Measurements from ENCODE around the gene AUP1.

The AUP1 gene

DNA sequence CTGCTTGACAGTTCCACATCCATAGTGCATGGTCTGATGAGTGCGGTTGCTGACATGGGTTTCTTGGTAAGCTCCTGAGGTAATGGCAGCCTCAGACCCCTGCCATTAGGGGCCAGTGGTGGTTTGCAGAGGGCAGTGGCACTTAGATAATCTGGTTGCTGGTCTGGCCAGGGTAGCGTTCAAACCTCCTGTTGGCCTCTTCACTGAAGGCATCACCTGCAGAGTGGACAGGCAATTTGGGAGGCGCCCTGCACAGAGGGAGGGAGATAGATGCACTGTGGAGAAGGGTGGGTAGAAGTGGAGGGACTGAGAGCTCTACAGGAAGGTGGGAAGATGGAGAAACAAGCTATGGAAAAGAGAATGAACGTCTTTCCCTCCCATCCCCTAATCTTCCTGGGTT, 4.0 kb upstream of the AUP1 start:
- no peak for DNase-seq

DNA sequence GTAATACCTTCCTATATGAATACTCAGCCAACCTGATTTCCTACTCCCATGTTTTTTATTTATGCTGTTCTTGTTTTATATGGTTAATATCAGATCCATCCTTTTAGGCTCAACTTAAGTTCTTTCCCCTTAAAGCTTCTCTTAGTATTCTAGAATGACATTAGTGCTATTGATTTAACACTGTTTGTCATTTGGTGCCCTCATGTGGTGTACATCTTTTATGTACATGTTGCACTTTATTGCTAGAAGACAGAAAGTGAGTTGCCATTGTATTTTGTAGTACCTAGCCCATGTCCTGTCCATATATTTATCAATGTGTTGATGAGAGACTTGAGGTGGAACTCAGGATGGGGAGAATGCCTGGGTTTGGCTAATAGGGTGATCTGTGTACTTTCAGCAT, 2.7 kb upstream of the AUP1 start:
- no peak for DNase-seq

DNA sequence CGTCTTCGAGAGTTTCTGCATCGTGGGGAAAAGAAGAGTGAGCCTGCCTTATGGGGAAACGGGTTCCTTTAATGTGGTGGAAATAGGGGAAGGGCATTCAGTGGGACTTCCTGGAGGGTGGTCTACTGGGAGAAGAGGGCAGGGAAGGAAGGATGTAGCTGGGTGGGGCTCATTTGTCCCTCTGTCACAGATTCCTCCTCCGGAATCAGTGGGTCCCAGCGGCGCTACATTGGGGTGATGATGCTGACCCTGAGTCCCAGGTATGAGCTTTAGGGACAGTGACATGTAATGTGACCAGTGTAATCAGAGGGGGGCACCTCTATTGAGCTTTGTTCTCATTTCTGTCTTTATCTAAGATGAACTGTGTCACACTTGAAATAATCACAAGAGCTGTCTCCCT, 2.2 kb upstream of the AUP1 start:
- DNase-seq = no peak

DNA sequence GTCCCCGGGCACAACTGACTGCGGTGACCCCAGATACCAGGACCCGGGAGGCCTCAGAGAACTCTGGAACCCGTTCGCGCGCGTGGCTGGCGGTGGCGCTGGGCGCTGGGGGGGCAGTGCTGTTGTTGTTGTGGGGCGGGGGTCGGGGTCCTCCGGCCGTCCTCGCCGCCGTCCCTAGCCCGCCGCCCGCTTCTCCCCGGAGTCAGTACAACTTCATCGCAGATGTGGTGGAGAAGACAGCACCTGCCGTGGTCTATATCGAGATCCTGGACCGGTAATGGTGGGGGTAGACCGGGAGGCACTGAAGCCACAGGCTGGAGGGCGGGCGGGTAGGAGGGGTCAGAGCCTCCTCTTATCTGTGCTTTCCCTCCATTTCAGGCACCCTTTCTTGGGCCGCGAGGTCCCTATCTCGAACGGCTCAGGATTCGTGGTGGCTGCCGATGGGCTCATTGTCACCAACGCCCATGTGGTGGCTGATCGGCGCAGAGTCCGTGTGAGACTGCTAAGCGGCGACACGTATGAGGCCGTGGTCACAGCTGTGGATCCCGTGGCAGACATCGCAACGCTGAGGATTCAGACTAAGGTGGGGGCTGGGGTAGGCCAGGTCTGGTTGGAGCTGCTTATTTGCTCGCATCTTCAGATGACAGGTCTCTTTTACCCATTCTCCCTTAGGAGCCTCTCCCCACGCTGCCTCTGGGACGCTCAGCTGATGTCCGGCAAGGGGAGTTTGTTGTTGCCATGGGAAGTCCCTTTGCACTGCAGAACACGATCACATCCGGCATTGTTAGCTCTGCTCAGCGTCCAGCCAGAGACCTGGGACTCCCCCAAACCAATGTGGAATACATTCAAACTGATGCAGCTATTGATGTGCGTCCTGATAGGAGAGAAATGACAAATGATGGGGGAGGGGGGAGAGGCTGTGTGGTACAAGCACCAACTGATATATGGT, 1.0 kb upstream of the AUP1 start:
- DNase-seq = peak; percentile 49 to 53

DNA sequence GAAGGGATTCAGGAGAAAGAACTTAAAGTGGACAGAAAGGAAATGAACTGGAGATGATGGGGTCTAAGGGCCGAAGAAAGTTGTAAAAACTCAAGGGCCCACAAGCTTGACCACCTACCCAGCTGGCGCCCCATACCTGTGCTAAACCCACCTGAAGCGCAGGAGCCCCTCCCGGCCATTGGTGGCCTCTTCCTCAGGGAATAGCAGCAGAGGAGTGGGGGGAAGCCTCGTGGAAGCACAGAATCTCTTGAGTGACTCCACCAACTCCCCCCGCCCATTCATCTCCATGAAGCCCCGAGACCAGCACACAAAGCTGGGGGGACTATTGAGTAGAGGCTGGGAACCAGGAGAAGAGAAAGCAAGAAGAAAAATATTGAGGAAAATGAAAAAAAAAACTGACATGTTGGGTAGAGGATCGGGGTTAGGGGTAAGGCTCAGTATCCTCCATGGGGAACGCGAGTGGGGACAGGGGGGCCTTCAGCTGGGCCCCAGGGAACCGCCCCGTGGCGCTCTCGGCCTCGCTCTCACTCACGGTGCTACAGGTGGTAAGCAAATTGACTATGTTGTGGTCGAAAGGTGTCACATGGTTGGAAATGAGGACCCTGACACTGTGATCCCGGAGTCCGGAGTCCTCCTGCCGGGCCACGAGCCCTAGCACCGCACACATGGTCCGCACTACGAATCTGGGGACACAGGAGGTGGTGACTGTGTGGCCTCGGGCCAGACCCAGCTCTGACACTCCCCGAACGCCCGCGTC, 728 bp downstream of the AUP1 start:
- no peak for DNase-seq

DNA sequence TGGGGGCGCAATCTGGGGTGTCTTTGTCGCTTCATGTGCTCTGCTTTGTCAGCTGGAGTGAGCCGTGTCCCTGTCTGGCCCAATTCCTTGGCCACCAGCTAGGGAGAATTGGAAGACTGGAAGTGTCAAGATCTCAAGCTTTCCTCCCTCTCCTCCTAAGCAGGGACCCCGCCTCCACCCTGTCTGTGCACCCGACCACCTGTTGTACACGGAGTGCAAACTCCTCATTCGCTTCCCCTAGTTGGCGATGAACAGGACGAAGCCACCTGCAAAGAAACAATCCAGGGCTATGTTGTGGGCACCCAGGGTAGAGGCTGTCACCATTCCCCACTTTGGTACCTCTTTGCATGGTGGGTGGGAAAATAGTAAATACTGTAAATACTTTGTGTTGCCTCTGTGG, 1.8 kb downstream of the AUP1 start:
- no peak for DNase-seq

DNA sequence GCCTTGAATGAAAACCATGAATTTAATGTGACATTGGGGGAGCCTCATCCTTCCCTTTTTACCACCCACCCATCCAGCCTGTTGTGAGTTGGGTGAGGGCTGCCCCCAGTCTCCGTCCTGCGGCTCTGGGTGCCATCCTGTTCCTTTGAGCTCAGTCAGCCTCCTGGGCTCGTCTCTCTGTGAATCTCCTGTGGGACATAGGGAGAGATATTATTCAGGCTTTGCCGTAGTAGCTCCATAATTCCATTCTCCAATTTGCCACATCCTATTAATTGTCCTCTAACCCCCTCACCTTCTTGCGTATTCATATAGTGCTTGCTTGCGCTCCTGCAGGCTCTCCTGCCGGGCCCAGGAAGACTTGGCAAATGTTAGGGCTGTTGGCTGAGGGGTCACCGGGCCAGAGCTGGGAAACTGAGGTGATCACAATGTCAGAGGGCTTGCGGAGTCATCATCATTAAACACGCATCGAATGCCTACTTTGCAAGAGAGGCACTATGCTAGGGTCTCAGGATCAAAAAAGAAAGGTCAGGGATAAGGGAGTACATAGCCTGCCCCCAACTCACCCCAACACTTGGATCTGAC, 2.8 kb downstream of the AUP1 start:
- no peak for DNase-seq

DNA sequence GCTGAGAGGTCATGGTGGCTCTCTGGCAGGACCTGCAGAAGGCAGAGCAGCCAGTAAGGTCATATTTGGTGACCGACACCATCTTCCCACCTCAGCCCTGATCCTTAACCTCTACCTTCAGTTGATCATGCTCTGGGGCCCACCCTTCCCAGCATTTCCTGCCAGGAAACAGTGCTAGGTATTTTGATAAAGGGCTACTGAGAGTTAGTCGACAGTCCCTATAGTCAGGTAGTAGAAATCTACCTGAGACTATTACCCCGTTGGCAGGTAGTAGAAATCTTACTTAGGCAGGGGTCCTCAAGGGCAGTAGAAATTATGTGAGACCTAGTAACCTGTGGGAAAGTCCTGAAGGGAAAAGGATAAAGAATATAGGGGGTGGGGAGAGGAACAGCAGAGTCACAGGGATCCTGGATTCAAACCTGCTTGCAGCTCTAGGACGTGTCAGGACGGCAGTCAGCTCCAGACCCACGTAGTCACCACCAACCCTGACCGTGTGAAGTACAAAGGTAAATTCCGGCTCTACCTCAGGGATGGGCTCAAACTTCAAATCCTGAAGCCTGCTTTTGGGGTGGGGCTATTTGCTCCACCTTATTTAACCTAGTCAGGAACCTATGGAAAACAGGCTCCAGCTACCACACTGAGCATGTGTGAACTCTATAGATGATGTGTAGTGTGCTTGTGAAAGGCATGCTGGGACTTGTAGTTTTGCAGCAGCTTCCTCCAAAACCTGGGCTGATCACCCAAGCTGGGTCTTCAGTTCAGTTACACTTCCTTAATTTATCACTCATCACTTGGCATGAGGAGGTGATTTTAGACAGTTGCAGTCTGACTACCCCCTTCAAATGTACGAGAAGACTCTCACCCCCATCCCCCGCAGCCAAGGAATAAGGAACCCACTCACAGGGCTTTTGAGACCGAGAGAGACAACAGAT, 3.5 kb downstream of the AUP1 start, which contains the start of gene DQX1:
Gene DQX1 (minus strand): TSS at position 515 of the 932 bp plus-strand sequence. CDS start 502 bp downstream, at position 13.
- DNase-seq = no peak

DNA sequence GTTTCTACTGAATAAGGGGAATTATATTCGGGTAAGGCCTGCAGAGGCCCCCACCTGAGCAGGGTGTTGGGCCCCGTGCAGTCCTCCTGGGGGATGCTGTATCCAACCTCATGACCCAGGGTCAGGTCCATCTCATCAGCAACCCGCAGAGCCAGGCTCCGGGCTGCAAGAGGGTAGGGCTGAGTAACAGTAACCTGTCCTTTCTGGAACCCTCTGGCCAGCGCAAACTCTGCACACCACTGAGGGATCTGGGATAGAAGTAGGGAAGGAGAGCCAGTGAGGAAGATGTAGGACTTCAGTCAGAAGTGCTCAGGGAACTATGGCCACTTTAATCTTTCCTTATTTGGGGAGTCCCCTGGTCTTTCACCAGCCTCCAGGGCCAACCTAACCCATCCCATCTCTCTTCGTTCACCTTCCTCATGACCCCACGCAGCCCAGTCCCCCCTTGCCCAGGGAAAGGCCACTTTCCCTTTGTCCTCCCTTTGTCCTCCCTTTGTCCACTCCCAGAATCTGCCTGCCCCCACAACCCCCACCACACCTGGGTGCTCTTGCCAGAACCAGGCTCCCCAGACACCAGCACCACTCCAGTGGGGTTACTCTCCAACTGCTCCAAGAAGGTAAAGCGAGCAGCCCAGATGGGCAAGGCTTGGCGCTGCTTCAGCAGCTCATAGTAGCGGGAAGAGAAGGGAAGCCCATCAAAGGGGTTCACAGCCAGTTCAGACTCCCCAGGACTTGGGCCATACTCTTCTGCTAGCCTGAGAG, 4.4 kb downstream of the AUP1 start:
- DNase-seq = no peak

DNA sequence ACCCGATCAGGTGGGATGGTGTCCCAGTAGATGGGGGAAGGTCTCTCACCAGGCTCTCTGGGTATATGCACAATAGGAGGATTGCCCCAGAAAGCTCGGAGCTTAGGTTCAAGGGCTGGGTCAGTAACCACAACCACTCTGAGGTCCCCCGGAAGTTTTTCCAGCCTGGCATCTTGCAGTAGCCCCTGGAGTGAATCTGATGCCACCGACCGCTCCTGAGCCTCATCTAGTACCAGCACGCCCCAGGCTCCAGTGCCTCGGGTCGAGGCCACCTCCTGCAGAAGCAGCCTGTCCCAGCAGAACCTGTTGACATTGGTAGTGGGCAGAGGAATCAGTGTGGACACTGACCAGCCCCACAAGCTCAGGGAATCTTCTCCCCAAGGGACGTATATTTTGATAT, 5.5 kb downstream of the AUP1 start:
- no peak for DNase-seq

DNA sequence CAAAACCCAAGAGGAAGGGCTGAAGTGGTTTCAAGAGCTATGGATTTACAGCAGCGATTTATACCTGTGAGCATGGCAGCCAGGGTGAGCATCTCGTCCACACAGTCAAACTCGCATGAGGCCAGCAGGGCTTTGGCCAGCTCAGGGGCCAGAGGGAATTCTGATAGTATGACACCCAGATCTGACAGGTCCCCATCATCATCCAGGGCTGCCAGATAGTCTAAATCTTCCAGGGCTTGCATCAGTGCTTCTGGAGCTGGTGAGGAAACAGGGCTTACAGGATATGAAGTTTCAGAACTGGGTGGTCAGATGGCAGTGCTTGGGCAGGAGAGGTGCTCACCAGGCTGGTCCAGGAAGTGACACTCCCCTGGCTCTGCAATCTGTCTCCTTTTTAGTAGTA, 7.0 kb downstream of the AUP1 start:
- no peak for DNase-seq

DNA sequence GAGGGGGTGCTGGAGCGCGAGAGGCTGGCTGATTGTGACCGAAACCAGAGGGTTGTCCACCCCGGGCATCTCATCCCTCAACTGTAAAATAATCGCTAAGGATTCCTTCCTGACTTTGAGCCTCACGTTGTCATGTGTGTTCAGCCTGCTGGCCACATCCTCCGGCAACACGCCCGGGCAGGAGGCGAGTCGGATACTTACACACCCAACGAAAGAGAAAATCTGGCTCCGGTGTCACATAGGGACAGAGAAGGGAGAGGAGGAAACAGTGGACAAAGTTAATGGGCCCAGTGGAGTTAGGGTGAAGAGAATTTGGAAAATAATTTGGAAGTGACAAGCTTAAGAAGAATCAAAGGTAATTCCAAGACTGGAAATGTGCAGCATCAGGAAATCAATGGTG, 12.9 kb downstream of the AUP1 start:
- no peak for DNase-seq

DNA sequence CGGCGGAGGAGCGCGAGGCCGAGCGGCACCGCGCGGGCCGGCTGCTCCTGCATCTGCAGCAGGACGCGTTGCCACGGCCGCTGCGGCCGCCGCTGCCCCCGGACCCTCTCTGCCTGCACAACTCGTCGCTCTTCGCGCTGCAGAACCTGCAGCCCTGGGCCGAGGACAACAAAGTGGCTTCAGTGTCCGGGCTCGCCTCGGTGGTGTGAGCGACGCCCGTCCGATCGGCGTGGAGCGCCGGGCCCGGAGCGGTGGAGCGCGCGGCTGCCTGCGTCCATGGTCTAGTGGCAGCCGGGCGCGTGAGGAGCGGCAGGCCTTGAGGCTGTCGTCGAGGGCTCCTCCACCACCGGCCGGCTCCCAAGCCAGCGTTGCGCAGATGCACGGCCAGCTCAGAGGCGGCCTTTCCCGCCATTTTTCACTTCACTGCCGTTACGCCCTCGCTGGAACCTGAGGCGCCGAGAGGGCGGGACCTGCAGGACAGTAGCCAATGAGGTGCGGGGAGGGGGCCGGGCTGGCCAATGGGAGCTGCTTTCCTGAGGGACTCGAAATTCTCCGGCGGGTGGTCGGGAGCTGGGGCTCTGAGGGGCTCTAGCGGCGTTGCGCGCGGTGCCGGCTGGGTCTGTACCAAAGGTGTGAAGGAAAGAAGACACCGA, 13.4 kb downstream of the AUP1 start:
- peak; percentile 79 for DNase-seq

DNA sequence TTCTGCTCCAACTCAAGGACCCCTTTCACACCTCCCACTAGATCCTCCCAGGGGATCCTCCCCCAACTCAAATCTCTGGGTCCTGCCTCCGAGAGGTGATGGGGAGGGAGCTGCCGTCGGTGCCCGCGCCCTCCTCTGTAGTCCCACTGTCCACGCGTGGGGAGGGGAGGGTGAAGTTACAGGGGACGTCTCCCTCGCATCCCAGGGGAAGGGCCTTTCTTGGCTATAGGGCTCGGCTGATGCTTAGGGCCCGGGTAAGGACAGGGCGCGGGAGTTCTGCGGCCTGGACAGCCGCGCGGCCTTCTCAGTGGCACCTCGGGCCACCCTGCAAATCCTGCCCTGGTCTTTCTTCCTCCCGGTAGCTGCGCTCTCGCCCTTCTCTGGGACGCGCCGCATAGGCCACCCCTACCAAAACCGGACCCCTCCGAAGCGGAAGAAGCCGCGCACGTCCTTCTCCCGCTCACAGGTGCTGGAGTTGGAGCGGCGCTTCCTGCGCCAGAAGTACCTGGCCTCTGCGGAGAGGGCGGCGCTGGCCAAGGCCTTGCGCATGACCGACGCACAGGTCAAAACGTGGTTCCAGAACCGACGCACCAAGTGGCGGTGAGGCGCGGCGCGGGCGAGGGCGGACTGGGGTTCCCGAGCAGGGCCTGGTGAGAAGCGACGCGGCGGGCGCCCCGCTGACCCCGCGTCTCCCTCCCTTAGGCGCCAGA, 14.1 kb downstream of the AUP1 start:
- peak in 1 of 2 donors; percentile 27 for DNase-seq

DNA sequence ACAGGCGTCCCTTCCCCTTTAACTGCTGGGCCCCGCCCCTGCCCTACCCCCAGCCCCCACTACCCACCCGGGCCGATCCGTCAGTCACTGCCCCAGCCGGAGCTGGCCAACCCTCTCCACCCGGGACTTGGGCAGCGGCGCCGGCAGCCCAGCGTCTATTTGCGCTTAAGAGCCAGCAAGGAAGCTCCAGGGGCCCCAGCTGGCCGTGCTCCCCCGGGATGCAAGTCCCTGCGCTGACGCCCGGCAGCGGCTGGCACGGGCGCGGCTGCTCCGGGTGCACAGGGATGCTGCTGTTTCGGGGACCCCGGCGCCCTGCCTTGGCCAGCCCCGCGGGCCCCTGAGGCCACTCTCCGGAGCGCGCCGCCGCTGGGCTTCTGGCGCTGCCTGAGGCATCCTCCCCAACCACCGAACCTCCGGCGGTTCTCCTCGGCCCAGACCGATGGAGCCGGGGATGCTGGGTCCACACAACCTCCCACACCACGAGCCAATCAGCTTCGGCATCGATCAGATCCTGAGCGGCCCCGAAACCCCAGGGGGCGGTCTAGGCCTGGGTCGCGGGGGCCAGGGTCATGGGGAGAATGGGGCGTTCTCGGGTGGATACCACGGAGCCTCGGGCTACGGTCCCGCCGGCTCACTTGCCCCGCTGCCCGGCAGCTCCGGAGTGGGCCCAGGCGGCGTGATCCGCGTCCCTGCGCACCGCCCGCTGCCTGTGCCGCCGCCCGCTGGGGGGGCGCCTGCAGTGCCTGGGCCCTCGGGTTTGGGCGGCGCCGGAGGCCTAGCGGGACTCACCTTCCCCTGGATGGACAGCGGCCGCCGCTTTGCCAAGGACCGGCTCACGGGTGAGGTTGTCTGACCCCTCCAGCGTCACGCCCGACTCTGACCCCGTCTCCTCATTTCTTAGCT, 14.9 kb downstream of the AUP1 start, which contains the start of gene TLX2:
Gene TLX2 (plus strand): TSS at position 83 of the 903 bp plus-strand sequence. CDS start 357 bp downstream, at position 440.
- peak in 1 of 2 donors; percentile 28 for DNase-seq

DNA sequence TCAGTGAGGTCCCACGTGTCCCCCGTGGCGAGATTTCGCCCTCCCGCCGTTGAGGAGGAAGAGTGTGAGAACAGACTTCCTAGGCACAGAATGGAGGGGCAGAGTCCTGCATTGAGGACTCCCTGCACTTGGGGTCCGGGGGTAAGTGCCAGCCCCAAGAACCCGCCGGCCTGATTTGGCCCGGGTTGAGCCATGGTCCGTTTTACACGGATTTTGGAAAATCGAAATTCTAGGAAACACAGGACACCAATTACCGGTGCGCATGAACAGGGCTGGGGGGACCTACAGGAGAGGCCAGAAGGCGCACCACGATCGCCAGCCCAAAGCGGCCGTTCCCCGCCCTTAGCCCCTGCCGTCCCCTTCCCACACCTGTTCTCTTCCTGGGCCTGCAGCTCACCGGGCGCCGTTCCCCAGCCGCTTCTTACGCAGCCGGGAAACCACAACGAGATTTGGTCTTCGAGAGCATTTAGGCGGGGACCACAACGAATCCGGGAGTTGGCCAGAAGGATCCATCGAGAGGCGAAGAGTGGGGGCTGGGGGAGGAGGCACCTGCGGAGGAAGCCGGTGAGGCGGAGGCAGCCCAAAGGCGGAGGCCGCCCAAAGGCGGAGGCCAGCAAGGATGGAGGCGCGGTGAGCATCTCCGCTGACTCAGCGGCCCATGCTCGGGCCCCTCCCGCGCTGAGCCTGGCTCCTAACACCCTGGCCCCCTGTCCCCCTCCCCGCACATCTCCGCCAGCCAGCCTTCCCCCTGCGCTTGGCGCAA, 15.7 kb downstream of the AUP1 start:
- peak; percentile 29 to 50 for DNase-seq

DNA sequence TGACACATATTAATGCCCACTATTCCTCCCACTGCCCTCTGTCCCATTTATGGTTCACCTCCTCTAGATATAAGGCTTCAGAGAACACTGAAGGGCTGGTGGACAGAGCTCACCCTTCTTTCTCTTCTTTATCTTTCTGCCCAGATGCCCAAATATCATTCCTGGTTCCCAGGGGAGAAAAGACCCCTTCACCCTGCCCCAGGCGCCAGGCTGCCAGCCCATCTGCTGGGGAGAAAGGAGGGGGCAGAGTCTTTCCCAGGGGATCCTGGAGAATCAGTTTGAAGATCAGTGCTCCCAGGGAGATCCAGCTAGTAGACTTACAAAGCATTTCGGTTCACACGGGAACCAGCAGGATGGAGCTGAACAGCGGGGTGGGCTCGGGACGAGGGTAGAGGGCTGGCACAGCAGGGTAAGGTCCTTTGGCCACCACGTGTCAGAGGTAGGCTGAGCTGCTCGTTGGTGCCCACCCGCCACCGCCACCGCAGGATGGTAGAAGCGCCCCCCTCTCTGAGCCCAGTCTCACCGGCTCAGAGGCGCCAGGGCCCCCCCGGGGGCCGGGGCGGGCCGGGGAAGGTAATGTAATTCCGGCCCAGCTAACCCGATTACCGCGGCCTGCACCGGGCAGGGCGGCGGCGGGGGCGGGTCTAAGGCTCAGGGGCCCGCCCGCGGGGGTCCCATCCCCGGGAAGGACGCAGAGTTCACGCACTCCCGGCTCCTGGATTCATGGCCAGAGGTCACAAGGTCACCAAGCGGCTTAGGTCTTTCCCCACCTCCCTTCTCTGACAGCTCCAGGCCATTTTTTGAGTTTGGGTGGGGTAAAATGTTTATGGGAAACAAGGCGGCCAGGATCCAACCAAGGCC, 16.5 kb downstream of the AUP1 start:
- no peak for DNase-seq

All from stimulated activated CD4-positive, alpha-beta T cell treated with anti-CD3 and anti-CD28 coated beads, Interleukin-2, amount 100 ng/mL, for 24 hours (primary cell).